ENCODE results near the gene LNPEP.

The LNPEP gene

GRCh38 chr5:96935559-96936430 lies at the start of gene LNPEP:
Gene LNPEP, plus strand, starts transcription at chr5:96936080. Its CDS starts 76 bp downstream, at chr5:96936156.
- DNase-seq, result peak; percentile 98

- DNase-seq, result peak; percentile 44
Measured at GRCh38 chr5:96893342-96893741, 42.5 kb upstream of the LNPEP start.

GRCh38 chr5:96896276-96896675 lies 39.6 kb upstream of the LNPEP start:
- DNase-seq, result no peak

- DNase-seq, result no peak
Measured at GRCh38 chr5:96896806-96897205, 39.1 kb upstream of the LNPEP start.

DNA sequence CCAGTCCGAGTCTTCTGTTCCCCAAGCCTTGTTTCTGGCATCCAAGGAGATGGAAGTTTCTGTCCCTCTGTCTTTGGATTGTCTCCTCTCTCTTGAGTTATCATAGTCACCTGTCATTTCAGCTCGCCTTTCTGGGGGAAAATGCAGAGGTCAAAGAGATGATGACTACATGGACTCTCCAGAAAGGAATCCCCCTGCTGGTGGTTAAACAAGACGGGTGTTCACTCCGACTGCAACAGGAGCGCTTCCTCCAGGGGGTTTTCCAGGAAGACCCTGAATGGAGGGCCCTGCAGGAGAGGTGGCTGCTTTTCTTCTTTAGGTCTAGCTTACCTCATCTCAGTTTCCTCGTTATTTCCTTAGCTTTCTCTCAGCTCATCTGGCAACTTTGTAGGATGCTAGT lies 34.5 kb upstream of the LNPEP start:
- DNase-seq, result no peak

DNA sequence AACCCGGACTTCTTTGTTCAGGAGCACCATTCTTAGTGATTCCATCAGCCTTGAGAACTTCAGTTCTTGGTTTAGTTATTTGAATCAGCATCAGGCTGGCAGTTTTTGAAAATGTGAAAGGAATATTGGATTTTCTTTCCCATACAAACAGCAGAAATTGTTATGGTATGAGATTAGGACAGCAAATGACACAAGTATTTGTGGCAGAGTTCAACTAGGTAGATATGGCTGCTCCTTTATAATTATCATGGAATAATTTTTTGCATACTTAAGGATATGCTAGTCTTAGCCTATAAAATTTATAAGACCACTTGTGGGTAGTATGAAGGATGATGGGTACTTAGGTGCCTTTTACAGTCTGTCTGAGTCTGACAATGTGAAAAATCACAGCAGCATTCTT lies 34.0 kb upstream of the LNPEP start:
- no peak for DNase-seq

DNA sequence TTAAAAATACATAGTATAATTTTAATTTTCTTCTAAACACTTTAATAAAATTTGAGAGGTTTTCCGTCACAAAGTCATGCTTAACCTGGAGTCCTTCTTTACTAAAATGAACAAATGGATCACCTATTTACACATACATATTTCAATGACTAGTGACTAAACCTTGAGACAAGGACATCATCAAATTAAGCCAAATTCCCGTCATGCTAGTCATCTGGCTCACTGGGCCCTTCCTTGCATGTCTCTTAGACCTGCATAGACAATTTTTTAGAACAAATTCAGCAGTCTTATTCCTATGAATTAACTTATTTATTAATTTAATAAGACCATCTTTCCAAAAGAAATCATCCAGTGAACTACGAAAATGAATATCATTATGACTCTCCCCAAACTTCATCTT lies 33.0 kb upstream of the LNPEP start:
- DNase-seq, result no peak

DNA sequence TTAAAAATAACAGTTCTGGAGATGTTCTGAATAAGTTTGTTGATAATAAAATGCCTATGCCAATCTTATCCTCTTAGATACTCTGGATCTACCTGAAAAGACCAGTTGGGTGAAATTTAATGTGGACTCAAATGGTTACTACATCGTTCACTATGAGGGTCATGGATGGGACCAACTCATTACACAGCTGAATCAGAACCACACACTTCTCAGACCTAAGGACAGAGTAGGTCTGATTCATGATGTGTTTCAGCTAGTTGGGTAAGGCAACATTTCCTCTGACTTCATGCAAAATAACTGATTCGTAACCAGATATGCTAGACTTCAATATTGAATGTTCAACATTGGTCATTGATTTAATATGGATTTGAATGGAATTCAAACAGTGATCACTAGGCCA lies 32.6 kb upstream of the LNPEP start:
- DNase-seq, result no peak

DNA sequence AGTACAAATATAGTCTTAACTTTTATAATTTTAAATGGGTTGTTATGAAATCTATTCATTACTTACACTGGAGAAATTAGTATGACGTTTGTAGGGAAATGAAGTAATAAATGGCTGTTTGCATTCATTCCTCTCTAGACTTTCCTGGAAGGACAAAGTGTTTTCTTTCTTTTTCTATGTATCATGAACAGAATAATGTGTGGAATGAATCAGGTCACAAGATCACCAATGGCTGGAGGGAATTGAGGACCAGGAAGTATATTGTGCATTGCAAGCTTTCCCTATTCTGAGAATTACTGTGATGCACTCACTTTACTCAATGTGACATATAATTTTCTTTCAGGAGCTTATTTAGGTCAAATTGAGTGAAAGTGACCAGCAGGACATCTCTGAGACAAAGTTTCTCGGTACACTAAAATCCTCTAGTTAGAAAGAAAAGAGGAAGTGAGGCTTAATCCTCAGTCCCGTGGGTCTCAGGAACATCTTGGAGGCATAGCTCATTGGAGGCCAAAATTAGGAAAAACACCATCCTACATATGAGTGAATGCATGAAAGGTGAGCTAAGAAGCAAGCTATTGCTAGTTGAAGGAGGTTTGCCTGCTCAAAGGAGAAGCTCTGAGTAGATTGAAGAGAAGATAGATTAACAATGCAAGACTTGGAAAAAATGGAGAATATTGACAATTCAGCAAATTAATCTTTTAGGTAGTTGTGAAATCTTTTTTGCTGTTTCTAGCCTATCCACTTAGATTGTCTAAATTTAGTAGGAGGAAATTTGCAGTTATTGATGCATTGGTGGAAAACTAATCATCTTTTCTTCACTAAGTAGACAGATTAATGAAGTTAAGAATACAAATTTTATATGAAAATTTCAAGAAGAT lies 31.6 kb upstream of the LNPEP start:
- no peak for DNase-seq

- no peak for DNase-seq
Measured at GRCh38 chr5:96905864-96906263, 30.0 kb upstream of the LNPEP start.

- no peak for DNase-seq
Measured at GRCh38 chr5:96909003-96909402, 26.9 kb upstream of the LNPEP start.

- no peak for DNase-seq
Measured at GRCh38 chr5:96909435-96909834, 26.4 kb upstream of the LNPEP start.

DNA sequence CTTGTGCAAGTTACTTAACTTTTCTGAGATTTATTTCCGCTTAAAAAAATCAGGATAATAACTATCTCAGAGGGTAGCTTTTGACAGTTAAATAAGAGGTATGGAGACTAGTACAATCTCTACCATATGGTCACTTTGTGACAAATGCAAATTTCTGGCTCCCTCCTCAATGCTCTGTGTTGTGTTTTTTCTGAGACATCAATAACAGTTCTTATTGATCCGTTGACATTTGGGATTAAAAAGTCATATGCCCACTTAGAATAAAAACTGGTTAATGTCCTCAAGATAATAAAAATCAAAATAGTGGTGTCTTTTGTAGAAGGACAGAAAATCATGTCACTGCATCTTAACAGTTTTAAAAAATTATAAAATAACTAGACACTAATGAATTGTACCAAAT lies 24.7 kb upstream of the LNPEP start:
- no peak for DNase-seq

DNA sequence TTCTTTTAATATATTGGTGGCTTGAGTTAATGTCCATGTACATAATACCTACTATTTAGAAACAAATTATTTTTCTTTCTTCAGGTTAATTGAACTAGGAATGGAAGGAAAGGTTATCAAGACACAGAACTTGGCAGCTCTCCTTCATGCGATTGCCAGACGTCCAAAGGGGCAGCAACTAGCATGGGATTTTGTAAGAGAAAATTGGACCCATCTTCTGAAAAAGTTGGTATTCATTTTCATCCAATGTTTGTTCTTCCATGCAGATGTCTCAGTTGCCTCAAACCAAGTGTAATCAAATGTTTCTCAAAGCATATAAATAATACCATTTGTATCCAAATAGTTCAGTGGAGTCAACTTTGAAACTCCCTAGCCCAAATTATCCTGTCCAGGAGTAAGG lies 22.6 kb upstream of the LNPEP start:
- no peak for DNase-seq

- no peak for DNase-seq
Measured at GRCh38 chr5:96919754-96920197, 16.1 kb upstream of the LNPEP start.

DNA sequence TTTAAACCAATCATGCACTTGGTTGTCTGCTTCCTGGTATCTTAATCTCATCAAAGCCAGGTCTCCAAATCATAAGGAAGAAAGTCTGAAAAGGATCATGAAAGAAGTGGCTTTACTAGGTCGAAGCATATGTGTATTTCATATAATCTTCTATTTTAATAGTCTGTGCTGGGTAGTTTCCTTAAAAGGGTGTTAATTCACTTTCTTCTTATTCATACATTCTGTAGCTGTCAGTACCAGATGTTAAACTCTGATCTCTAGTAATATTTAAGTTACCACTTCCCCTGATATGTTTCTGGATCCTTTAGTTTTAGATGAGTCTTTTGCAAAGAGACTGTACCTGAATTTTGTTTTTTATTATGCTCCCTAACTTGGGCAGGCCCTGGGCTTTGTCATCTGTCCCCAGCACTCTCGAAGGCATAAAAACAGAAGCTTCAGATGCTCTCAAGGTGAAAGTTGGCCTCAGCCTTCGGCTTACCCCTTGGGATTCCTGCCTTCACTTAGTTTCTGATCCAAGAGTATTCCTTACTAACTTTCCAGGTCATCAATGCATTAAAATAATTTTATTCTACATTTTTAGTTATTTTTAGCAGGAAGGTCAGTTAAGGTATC lies 15.0 kb upstream of the LNPEP start:
- no peak for DNase-seq

- peak; percentile 37 for DNase-seq
Measured at GRCh38 chr5:96922499-96923244, 13.2 kb upstream of the LNPEP start.

GRCh38 chr5:96924016-96924443 lies 11.8 kb upstream of the LNPEP start:
- DNase-seq, result peak; percentile 50

- DNase-seq, result no peak
Measured at GRCh38 chr5:96926276-96926675, 9.6 kb upstream of the LNPEP start.

- no peak for DNase-seq
Measured at GRCh38 chr5:96927008-96927407, 8.9 kb upstream of the LNPEP start.

DNA sequence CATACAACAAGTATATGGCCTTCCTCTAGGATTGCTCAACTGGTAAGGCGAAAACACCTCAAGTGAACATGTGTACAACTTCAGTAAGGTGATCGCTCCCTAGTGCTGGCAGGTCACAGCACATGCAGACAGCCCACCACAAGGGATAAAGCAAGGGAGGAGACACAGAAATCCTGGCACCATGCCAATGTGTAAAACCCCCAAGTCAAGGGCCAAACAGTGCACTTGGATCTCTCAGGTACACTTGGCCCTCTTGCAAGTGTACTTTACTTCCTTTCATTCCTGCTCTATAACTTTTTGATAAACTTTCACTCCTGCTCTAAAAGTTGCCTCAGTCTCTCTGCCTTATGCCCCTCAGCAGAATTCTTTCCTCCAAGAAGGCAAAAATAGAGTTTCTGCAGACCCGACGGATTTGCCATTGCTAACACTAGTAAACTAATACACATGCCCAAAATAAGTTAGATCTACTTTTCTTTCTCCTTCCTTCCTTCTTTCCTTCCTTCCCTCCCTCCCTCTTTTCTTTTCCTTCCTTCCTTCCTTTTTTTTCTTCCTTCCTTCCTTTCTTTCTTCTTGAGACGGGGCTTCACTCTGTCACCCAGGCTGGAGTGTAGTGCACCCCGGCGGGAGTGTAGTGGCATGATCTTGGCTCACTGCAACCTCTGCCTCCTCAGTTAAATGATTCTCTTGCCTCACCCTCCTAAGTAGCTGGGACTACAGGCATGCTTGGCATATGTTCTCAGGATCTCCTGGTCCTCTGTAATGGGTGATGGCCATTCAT lies 6.8 kb upstream of the LNPEP start:
- DNase-seq, result no peak

DNA sequence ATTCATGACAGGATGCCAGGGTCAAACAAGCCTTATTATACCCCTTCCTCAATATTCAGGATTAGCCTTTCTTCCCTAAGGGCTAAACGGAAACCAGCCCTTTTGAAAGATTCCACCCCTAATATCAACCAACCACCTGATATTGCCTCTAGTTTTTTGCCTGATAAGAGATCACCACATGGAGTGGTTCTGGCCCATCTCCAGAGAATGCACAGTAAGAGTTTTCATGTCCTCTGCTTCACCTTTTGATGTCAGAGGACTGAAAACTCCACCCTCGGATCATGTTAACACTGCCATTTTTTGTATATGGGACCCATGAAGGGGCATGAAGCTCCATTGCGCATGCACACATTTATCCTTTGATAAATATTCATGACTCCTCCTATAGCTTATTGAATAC lies 5.8 kb upstream of the LNPEP start:
- DNase-seq, result no peak
